LNCAP (cell line): Measurements from ENCODE around the gene BAG1.

Source experiments
- CTCF ChIP-seq: fragments of 450-650 bp; IDR thresholded peaks from 2 replicates; pipeline ENCODE4 v1.5.1; 2017; ENCODE audit warnings: mild to moderate bottlenecking

Gene BAG1

GRCh38 chr9:33289936-33290246, 25.4 kb upstream of the BAG1 start:
- TF ChIP-seq CTCF, result no peak

GRCh38 chr9:33289496-33289895, 25.0 kb upstream of the BAG1 start:
- no peak for TF ChIP-seq CTCF

GRCh38 chr9:33288828-33289483, 24.4 kb upstream of the BAG1 start:
- TF ChIP-seq CTCF, result no peak

- TF ChIP-seq CTCF, result no peak
Measured at GRCh38 chr9:33288235-33288634, 23.7 kb upstream of the BAG1 start.

GRCh38 chr9:33287087-33287490, 22.6 kb upstream of the BAG1 start:
- peak; percentile 83 for TF ChIP-seq CTCF

- no peak for TF ChIP-seq CTCF
Measured at GRCh38 chr9:33285502-33285901, 21.0 kb upstream of the BAG1 start.

GRCh38 chr9:33277484-33277883, 13.0 kb upstream of the BAG1 start:
- no peak for TF ChIP-seq CTCF

- TF ChIP-seq CTCF, result no peak
Measured at GRCh38 chr9:33273972-33274328, 9.4 kb upstream of the BAG1 start.
